Activated T-helper 1 cell treated with anti-CD3 and anti-CD28 coated beads, Interleukin-2, amount 50 U/mL, for 16 hours (primary cell): ENCODE results near the gene SLAMF7.

Experiments
- DNase-seq, 2 donors: peaks; one replicate each; pipeline ENCODE4 v3.0.0-alpha.2; 2020; ENCODE audit warnings: low read depth in 1 of 2, low spot score in 1 of 2

SLAMF7 gene

DNA sequence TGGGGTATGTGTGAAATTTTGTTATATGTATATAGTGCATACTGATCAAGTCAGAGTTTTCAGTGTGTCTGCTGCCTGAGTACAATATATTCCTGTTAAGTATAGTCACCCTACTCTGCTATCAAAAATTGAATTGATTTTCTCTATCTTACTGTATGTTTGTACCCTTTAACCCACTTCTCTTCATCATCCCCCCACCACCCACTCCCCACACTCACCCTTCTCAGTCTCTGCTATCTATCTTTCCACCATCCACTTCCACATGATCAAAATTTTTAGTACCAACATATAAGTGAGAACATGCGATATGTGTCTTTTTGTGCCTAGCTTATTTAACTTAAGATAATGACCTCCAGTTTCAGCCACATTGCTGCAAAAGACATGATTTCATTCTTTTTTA lies 61.1 kb downstream of the SLAMF7 start:
- DNase-seq = no peak

DNA sequence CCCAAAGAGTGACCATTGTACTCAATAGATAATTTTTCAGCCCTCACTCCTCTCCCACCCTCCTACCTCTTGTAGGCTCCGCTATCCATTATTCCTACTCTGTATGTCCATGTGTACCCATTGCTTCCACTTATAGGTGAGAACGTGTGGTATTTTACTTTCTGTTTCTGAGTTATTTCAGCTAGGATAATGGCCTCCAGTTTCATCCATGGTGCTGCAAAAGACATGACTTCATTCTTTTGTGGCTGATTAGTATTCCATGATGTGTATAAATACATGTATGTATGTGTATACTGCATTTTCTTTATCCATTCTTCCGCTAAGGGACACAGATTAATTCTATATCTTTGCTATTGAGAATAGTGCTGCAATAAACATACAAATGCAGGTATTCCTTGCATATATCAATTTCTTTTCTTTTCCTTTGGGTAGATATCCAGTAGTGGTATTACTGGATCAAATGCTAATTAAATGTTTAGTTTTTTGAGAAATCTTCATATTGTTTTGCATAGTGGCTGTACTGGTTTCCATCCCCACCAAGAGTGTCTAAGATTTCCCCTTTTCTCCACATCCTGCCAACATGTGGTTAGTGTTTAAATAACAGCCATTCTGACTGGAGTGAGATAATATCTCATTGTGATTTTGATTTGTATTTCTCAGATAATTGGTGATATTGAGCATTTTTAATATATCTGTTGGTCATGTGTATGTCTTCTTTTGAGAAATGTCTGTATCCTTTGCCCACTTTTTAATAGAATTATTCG lies 61.8 kb downstream of the SLAMF7 start:
- no peak for DNase-seq

DNA sequence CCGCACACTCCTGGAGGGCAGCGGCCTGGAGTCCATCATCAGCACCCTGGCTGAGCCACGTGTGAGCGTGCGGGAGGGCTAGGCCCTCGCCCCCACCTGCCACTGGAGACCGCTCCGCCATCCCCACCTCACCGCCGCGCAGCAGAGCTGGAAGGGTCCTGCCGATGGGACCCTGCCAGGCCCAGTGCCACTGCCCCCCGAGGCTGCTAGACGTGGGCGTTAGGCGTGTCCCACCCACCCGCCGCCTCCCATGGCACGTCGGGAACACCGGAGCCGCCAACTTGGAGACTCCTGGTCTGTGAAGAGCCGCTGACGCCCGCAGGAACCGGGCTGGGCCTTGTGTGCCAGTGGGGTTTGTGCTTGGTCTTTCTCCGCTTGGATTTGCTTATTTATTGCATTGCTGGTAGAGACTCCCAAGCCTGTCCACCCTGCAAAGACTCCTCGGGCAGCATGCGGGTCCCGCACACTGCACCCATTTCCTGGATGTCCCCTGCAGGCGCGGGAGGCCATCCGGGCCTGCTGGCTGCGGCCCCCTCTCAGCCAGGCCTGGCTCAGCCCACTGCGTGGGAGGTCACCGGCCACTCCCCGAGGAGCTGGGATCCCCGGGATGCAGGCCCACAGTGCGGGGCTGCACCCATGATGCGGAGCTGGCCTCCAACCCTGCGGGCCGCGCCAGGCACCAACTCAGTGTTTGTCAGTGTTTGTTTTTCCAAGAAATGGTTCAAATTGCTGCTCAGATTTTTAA lies 63.0 kb downstream of the SLAMF7 start:
- DNase-seq = no peak
